Mesangial cell (primary cell): Measurements from ENCODE around the gene ACTN1. TPM values are rescaled to one million over a fixed set of nuclear protein-coding genes. Genes with fewer than 3 reads are reported as not detected.

Source experiments
- total RNA-seq: library from RNA; depleted of rRNA; stranded (reverse); fragments of >200 nt; gene quantifications from 2 replicates; pipeline ENCODE4 v1.2.3, GENCODE V29; 2015

ACTN1 gene
- total RNA-seq, result 609 and 883 TPM in 2 replicates

GRCh38 chr14:68979021-68979721 lies at the start of gene ACTN1:
TSS of gene ACTN1 (minus strand) at chr14:68979302. CDS start at chr14:68979056, 246 bp downstream.

Other genes with a start within 250 kb of the ACTN1 start
- 276 and 537 TPM in 2 replicates for gene ZFP36L1, start 186.2 kb downstream of the ACTN1 start, total RNA-seq
- 13.5 and 30.2 TPM in 2 replicates for gene DCAF5, start 173.8 kb upstream of the ACTN1 start, total RNA-seq
- gene EXD2, start 212.2 kb upstream of the ACTN1 start, total RNA-seq, result 10.9 and 19.4 TPM in 2 replicates